Fibroblast of peridontal ligament (primary cell): ENCODE measurements around the gene LVRN.
A peak's percentile ranks its signal among the peaks of the same experiment; 100 is the strongest.

Experiments
- DNase-seq: peaks from one replicate; pipeline ENCODE4 v3.0.0-alpha.2; 2010; ENCODE audit errors: extremely low read depth

LVRN gene

GRCh38 chr5:116023619-116024018 is 61.3 kb downstream of the LVRN start:
- DNase-seq, result no peak

GRCh38 chr5:116025866-116026265 is 63.6 kb downstream of the LVRN start:
- DNase-seq, result no peak

GRCh38 chr5:116032094-116032517 is 69.8 kb downstream of the LVRN start, which contains the start of gene ARL14EPL:
Gene ARL14EPL (plus strand): TSS chr5:116032472. CDS start chr5:116051466, 18,994 bp downstream.
- DNase-seq, result peak; percentile 83

- no peak for DNase-seq
These were observed 70.7 kb downstream of the LVRN start for GRCh38 chr5:116032991-116033390.

GRCh38 chr5:116035123-116035522 is 72.8 kb downstream of the LVRN start:
- DNase-seq, result no peak

GRCh38 chr5:116037236-116037822 is 75.1 kb downstream of the LVRN start:
- peak; percentile 26 for DNase-seq

GRCh38 chr5:116038817-116039216 is 76.5 kb downstream of the LVRN start:
- no peak for DNase-seq

- DNase-seq, result no peak
These were observed 80.1 kb downstream of the LVRN start for GRCh38 chr5:116042375-116042774.

GRCh38 chr5:116044073-116044472 is 81.8 kb downstream of the LVRN start:
- no peak for DNase-seq

GRCh38 chr5:116045821-116046220 is 83.5 kb downstream of the LVRN start:
- DNase-seq, result no peak

GRCh38 chr5:116046261-116046660 is 84.0 kb downstream of the LVRN start:
- no peak for DNase-seq

- DNase-seq, result no peak
These were observed 84.5 kb downstream of the LVRN start for GRCh38 chr5:116046823-116047222.

GRCh38 chr5:116058346-116058936 is 96.2 kb downstream of the LVRN start:
- no peak for DNase-seq

- DNase-seq, result no peak
These were observed 100.1 kb downstream of the LVRN start for GRCh38 chr5:116062352-116062751.

GRCh38 chr5:116063950-116064349 is 101.7 kb downstream of the LVRN start:
- no peak for DNase-seq

- peak; percentile 87 for DNase-seq
These were observed 105.9 kb downstream of the LVRN start for GRCh38 chr5:116068028-116068632.

GRCh38 chr5:116071211-116071610 is 108.9 kb downstream of the LVRN start:
- no peak for DNase-seq

- DNase-seq, result no peak
These were observed 113.0 kb downstream of the LVRN start for GRCh38 chr5:116075191-116075831.

- DNase-seq, result no peak
These were observed 114.2 kb downstream of the LVRN start for GRCh38 chr5:116076496-116076895.
